Measurements from ENCODE around the gene UNC13B.

DNA sequence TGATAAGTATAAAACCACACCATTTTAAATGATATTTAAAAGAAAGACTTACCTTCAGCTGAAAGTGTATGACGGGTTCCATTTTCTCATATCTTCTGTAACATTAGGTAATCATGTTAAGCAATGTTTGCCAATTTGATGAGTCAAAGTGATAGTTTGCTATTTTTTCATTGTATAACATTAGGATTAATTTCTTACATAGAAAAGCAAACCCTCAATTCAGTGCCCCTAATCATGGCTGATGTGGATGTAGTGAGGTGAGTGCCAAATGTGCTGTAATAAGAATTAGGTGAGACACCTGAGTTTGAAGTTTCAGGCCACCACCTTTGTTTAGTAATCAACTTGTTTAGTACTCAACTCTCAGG lies 68.0 kb downstream of the UNC13B start:
- TF ChIP-seq, protein P1, sequence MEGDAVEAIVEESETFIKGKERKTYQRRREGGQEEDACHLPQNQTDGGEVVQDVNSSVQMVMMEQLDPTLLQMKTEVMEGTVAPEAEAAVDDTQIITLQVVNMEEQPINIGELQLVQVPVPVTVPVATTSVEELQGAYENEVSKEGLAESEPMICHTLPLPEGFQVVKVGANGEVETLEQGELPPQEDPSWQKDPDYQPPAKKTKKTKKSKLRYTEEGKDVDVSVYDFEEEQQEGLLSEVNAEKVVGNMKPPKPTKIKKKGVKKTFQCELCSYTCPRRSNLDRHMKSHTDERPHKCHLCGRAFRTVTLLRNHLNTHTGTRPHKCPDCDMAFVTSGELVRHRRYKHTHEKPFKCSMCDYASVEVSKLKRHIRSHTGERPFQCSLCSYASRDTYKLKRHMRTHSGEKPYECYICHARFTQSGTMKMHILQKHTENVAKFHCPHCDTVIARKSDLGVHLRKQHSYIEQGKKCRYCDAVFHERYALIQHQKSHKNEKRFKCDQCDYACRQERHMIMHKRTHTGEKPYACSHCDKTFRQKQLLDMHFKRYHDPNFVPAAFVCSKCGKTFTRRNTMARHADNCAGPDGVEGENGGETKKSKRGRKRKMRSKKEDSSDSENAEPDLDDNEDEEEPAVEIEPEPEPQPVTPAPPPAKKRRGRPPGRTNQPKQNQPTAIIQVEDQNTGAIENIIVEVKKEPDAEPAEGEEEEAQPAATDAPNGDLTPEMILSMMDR (IDR thresholded peaks at IDR 0.05): no peak
- no peak for TF ChIP-seq EZH2 (IDR thresholded peaks at IDR 0.05; ENCODE audit: borderline replicate concordance, insufficient read depth, low read depth, low read length, poor library complexity, severe bottlenecking)

All from B cell (primary cell).